Activated naive CD4-positive, alpha-beta T cell treated with anti-CD3 and anti-CD28 coated beads, Interleukin-2, amount 50 U/mL, for 24 hours (primary cell): ENCODE measurements around the gene MCTS1.
"Not testable (repeated sequence)": the region's sequence is repeated elsewhere in the genome, so short reads cannot be mapped to it uniquely, and the experiment has no call there.

Experiments
- H3K27ac Mint-ChIP-seq: one replicate; pipeline ENCODE4 v1.8.0; 2021; ENCODE audit warnings: mild to moderate bottlenecking, mixed read lengths
- H3K27me3 Mint-ChIP-seq: one replicate; pipeline ENCODE4 v1.8.0; 2021; ENCODE audit warnings: mixed read lengths
- H3K36me3 Mint-ChIP-seq: one replicate; pipeline ENCODE4 v1.8.0; 2021; ENCODE audit warnings: mixed read lengths
- H3K4me1 Mint-ChIP-seq: one replicate; pipeline ENCODE4 v1.8.0; 2021; ENCODE audit warnings: mixed read lengths
- H3K4me3 Mint-ChIP-seq: one replicate; pipeline ENCODE4 v1.8.0; 2021; ENCODE audit warnings: mild to moderate bottlenecking, mixed read lengths
- H3K9me3 Mint-ChIP-seq: one replicate; pipeline ENCODE4 v1.8.0; 2021; ENCODE audit warnings: mixed read lengths

MCTS1 gene

DNA sequence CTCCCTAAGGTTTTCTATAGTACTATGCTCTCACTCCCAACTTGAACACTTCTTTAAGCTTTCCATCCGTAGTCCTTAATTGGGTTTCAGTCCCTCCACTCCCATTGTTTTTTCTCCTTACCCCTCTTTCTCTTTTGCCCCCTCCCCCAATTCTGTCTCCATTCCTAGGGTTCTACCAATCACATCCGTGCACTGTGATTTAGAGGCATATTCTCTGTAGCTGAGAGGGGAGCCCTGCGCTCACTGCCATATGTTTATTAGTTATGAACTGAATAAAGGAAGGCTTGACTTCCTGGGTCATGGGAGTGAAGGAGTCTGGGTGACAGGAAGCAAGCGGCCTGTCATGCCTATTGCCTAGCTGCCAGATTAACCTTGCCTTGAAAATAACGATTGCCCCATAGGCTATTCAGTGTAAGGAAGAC is 471 bp downstream of the MCTS1 start:
- H3K4me3 Mint-ChIP-seq = peak overlapping the region; percentile 98
- peaks cover 10% of the 10 kb centered on the region for H3K4me1 Mint-ChIP-seq
- H3K9me3 Mint-ChIP-seq = no peaks in the 10 kb centered on the region
- peak overlapping the region; percentile 99 for H3K27ac Mint-ChIP-seq
- H3K36me3 Mint-ChIP-seq = peaks cover 3% of the 10 kb centered on the region
- H3K27me3 Mint-ChIP-seq = no peaks in the 10 kb centered on the region

DNA sequence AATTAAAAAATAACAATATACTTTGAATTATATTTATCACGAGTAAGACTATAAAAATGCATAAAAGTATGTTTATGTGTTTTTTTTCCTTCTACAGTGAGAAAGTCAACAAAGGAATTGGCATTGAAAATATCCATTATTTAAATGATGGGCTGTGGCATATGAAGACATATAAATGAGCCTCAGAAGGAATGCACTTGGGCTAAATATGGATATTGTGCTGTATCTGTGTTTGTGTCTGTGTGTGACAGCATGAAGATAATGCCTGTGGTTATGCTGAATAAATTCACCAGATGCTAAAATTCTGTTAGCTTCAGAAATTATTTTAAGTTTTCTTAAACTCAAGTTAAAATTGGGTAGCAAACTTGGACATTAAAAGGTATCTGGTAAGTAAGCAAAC is 8.2 kb downstream of the MCTS1 start:
- Mint-ChIP-seq H3K4me1 (peaks cover 3% of the 10 kb centered on the region), H3K36me3 (peaks cover 9% of the 10 kb centered on the region), H3K27me3 (no peaks in the 10 kb centered on the region), H3K27ac (no peak overlapping the region), H3K9me3 (no peaks in the 10 kb centered on the region), H3K4me3 (no peak overlapping the region)

DNA sequence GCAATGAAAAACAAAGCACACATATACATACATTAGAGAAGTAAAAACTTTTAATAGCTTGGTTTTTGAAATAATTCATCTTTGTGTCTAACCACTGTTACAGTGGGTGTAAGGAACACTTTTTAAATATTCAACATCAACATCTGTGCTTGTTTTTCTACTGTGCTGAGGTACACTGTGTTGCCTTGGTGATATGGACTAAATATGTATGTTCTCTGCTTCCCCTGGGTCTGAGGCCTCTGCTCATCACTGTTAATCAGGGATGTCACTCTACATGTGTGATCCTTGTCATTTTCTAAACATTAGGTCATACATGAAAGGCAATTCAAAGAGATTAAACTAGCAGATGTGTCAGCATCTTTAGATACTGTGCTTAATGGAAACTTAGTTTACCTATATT is 10.9 kb downstream of the MCTS1 start:
- Mint-ChIP-seq H3K36me3 (peaks cover 6% of the 10 kb centered on the region), H3K27ac (no peak overlapping the region), H3K4me1 (peaks cover 10% of the 10 kb centered on the region), H3K4me3 (no peak overlapping the region), H3K27me3 (no peaks in the 10 kb centered on the region), H3K9me3 (no peaks in the 10 kb centered on the region)

DNA sequence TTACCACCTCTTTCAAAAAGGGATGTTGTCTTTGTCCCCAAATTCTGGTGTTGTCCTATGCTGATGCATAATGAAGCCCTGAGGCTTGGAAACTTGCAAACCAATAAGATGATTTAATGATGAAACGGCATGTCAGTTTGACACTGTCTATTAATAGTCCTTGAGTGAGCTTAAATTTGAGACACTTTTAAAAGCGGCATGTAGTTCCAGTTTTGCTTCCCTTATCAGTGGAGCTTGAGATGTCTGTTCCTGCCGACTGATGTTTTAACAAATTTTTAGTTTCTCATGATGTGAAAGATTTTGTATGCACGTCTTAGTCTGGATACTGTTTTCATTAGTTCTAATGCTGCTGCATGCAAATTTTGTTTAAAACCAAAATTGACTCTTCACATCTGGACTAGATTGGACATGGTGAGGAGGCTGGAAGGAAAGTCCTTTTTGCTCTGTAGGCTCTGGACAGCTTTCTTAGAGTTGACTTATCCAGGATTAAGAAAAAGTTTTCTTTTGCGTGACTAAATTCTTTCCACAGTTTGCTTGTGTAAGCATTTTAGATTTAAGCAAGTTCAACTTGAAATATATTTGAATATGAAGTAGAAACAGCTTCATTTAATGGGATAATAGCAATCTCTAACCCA is 14.2 kb downstream of the MCTS1 start:
- Mint-ChIP-seq H3K4me3 (no peak overlapping the region), H3K27ac (no peak overlapping the region), H3K36me3 (peaks cover 4% of the 10 kb centered on the region), H3K27me3 (no peaks in the 10 kb centered on the region), H3K4me1 (peaks cover 11% of the 10 kb centered on the region), H3K9me3 (no peaks in the 10 kb centered on the region)

DNA sequence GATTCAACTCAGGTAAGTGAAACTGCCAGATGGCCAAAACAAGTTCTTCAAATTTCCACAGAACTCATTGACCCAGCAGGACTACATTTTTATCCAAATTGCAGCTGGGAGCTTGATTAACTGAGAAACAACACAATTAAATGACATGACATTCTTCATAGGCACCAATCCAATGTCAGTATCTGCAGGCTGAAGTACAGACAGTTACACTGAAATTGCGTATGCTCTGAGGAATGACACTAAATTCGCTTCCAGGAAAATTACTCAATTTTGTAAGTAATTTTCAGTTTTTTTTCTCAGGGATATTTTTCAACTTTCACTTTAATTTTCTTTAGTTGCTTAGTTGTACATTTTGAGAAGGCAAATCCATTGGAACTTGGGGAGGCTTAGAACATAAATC is 21.5 kb downstream of the MCTS1 start:
- no peak overlapping the region for H3K27ac Mint-ChIP-seq
- H3K36me3 Mint-ChIP-seq = peaks cover 6% of the 10 kb centered on the region
- H3K9me3 Mint-ChIP-seq = no peaks in the 10 kb centered on the region
- no peaks in the 10 kb centered on the region for H3K27me3 Mint-ChIP-seq
- H3K4me1 Mint-ChIP-seq = peaks cover 19% of the 10 kb centered on the region
- H3K4me3 Mint-ChIP-seq = no peak overlapping the region

DNA sequence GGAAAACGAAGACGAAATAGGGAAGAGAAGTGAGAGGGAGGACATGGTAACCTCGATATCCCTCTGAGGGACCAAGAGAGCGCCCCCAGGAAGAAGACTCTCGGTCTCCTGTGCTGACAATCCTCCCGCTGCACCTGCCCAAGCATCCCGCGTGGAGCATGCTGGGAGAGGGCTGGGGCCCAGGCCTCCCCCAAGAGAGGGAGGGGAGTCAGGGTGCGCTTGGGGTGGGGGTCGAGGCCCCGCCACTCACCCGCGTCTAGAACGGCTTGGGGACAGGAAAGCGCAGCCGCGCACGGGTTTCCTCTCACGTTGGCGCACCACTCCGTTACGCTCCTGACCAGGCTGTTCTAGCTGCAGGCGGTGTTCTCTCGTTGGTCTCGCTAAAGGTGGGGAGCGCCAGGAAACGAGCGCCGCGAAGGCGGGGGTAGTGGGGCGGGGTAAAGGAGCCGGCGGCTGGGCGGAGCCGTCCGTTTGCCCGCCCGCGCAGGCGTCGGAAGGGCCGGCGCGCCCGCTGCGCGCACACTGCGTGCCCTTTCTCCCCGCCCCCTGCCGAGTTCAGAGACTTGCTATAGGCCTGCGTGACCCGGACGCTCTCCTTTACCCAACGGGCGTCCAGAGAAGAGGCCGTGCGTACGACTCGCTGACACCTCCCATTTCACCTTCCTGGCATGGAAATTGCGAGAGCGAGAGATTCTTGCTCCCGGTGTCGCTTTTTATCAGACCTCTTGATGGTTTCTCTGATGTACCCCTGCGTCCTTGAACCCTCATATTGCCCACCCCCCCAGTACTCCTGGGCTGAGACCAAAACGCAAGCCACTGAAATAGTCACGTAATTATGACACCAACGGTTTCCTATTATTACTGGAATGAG is 26.0 kb downstream of the MCTS1 start, which contains the start of gene C1GALT1C1:
Gene C1GALT1C1 (minus strand): TSS at position 388 of the 871 bp plus-strand sequence. CDS start 2,888 bp downstream, outside the sequence.
- peak within 1 kb of the TSS; percentile 100 for H3K27ac Mint-ChIP-seq
- H3K9me3 Mint-ChIP-seq = no peaks in the 10 kb centered on the region

DNA sequence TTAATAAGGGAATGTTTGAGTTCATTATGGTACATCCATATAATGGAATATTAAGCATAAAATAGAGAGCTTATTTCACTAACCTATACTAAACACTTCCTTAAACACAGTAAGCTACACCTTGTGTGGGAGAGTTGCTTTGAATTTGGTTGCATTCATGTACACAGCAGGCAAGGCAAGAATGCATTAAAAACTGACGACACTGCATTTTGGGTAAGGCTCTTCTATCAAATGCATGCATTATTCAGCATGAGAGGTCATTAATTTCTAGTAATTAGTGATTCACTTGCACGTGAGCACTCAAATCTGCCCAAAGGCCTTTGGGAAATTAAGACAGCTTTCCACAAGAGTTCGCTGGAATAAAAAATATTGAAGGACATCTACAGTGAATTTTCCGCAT is 34.7 kb downstream of the MCTS1 start:
- H3K27ac Mint-ChIP-seq = no peak overlapping the region
- no peaks in the 10 kb centered on the region for H3K27me3 Mint-ChIP-seq
- no peaks in the 10 kb centered on the region for H3K9me3 Mint-ChIP-seq
- no peaks in the 10 kb centered on the region for H3K4me1 Mint-ChIP-seq
- no peaks in the 10 kb centered on the region for H3K36me3 Mint-ChIP-seq
- H3K4me3 Mint-ChIP-seq = no peak overlapping the region

More for the DNA sequence above, 26.0 kb downstream of the MCTS1 start, which contains the start of gene C1GALT1C1:
- peak within 1 kb of the TSS; percentile 98 for H3K4me3 Mint-ChIP-seq
- peaks cover 22% of the 10 kb centered on the region for H3K4me1 Mint-ChIP-seq
- H3K36me3 Mint-ChIP-seq = peaks cover 3% of the 10 kb centered on the region
- no peaks in the 10 kb centered on the region for H3K27me3 Mint-ChIP-seq

DNA sequence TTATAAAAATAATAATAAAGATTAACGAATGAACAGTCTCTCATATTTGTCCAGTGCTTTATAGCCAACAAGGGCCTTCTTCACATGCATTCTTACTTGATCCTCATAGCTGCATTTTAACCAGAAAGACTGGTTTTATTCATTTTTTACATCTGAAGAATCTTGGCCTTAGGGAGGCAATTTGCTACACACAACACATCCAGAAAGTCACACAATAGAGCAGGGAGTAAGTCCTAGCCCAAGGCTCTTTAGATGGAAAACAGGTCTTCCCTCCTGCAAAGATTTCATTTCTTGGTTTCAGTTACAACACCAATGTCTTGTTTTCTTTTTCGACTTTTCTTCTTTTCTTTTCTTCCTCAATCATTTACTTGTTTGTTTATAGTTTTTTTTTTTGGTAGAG is 39.0 kb downstream of the MCTS1 start:
- H3K27me3 Mint-ChIP-seq = no peaks in the 10 kb centered on the region
- H3K4me1 Mint-ChIP-seq = no peaks in the 10 kb centered on the region
- no peaks in the 10 kb centered on the region for H3K9me3 Mint-ChIP-seq
- no peaks in the 10 kb centered on the region for H3K36me3 Mint-ChIP-seq
- H3K4me3 Mint-ChIP-seq = no peak overlapping the region
- no peak overlapping the region for H3K27ac Mint-ChIP-seq

DNA sequence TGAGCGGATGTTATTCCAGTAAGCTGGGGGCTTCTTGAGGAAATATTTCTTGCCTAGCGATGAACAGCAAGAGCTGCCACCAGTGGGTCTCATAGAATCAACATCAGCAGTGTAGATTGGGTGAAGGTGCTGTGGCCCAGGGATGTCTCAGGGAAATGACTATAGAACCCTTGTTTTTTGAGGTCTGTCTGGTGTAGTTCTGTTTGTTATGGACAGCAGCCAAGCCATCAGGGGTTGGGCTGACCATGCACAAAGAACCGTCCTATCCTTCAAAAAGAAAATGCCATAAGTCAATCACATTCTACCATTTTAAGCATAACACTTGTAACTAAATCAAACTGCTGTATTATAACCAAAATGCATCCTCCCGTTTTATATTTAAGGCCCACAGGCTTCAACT is 43.2 kb downstream of the MCTS1 start:
- Mint-ChIP-seq H3K9me3 (no peaks in the 10 kb centered on the region), H3K27me3 (no peaks in the 10 kb centered on the region), H3K4me3 (no peak overlapping the region), H3K27ac (no peak overlapping the region), H3K4me1 (peaks cover 7% of the 10 kb centered on the region), H3K36me3 (no peaks in the 10 kb centered on the region)

DNA sequence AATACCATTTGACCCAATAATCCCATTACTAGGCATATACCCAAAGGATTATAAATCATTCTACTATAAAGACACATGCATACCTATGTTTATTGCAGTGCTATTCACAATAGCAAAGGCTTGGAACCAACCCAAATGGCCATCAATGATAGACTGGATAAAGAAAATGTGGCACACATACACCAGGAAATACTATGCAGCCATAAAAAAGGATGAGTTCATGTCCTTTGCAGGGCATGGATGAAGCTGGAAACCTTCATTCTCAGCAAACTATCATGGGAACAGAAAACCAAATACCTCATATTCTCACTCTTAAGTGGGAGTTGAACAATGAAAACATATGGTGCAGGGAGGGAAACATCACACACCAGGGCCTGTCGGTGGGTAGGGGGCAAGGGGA is 48.4 kb downstream of the MCTS1 start:
- H3K27ac Mint-ChIP-seq, H3K27me3 Mint-ChIP-seq, H3K9me3 Mint-ChIP-seq: not testable (repeated sequence)

DNA sequence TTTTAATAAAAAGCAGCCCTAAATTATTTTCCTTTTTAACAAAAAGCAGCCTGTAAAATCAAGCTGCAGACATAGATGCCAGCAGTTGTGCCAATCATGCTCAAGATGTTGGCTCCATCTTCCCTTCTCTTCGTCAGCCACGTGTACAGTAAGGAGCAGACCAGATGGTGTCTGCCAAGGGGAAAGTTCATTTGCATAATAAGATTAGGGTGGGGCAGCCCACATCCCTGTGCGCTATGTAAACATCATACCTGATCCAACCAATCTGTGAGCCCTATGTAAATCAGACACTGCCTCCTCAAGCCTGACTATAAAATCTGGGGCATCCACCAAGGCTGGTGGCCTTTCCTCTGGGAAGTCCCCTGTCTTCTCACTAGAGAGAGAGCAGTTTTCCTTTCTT is 49.1 kb downstream of the MCTS1 start:
- Mint-ChIP-seq H3K27ac (peak overlapping the region; percentile 13), H3K4me1 (peaks cover 7% of the 10 kb centered on the region), H3K9me3 (no peaks in the 10 kb centered on the region), H3K36me3 (no peaks in the 10 kb centered on the region), H3K4me3 (no peak overlapping the region), H3K27me3 (no peaks in the 10 kb centered on the region)

More for the DNA sequence above, 48.4 kb downstream of the MCTS1 start:
- H3K4me1 Mint-ChIP-seq, H3K36me3 Mint-ChIP-seq, H3K4me3 Mint-ChIP-seq: not testable (repeated sequence)

DNA sequence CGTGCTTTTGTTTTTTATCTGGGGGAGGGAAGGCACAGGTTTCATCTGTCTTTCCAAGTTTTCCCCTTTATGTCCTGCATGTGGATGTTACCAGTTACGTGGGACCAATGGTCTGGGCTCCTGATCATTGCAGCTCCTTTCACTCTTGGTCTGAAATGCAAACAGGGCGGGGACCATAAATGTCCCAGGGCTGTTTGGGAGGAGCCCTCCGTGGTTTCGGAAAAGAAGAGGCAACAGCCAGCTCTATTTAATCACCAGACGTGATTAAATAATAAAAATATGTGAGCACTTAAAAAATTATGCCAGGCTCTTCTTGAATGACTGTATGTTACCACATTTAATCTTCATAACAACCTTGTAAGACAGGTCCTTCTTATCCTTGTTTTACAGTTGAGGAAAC is 56.7 kb downstream of the MCTS1 start:
- no peaks in the 10 kb centered on the region for H3K36me3 Mint-ChIP-seq
- no peak overlapping the region for H3K4me3 Mint-ChIP-seq
- H3K27ac Mint-ChIP-seq = no peak overlapping the region
- H3K4me1 Mint-ChIP-seq = peaks cover 5% of the 10 kb centered on the region
- no peaks in the 10 kb centered on the region for H3K27me3 Mint-ChIP-seq
- H3K9me3 Mint-ChIP-seq = no peaks in the 10 kb centered on the region
